ENCODE measurements around the gene NDUFA8. TPM values are rescaled to one million over a fixed set of nuclear protein-coding genes. Genes with fewer than 3 reads are reported as not detected.

NDUFA8 gene
- total RNA-seq, 1 donor from 2014 or later, result 48.5 TPM

GRCh38 chr9:122116040-122116439, 43.5 kb downstream of the NDUFA8 start:
- Mint-ChIP-seq H3K4me3 (ENCODE audit: unreplicated experiment) (no peak overlapping the region), H3K27me3 (ENCODE audit: unreplicated experiment) (peaks cover 35% of the 10 kb centered on the region), H3K4me1 (ENCODE audit: unreplicated experiment) (no peaks in the 10 kb centered on the region), H3K36me3 (ENCODE audit: unreplicated experiment) (no peaks in the 10 kb centered on the region), H3K9me3 (ENCODE audit: unreplicated experiment) (no peaks in the 10 kb centered on the region), H3K27ac (ENCODE audit: unreplicated experiment) (no peak overlapping the region)
- TF ChIP-seq CTCF (IDR thresholded peaks at IDR 0.05), result no peak
- no peak for DNase-seq (ENCODE audit: extremely low spot score, unreplicated experiment)

- Mint-ChIP-seq H3K9me3 (ENCODE audit: unreplicated experiment) (no peaks in the 10 kb centered on the region), H3K4me3 (ENCODE audit: unreplicated experiment) (no peak overlapping the region), H3K27ac (ENCODE audit: unreplicated experiment) (no peak overlapping the region), H3K27me3 (ENCODE audit: unreplicated experiment) (peaks cover 35% of the 10 kb centered on the region), H3K36me3 (ENCODE audit: unreplicated experiment) (no peaks in the 10 kb centered on the region), H3K4me1 (ENCODE audit: unreplicated experiment) (no peaks in the 10 kb centered on the region)
- TF ChIP-seq CTCF (IDR thresholded peaks at IDR 0.05), result no peak
- no peak for DNase-seq (ENCODE audit: extremely low spot score, unreplicated experiment)
Measured at GRCh38 chr9:122115176-122116035, 44.2 kb downstream of the NDUFA8 start.

GRCh38 chr9:122113574-122113973, 46.0 kb downstream of the NDUFA8 start:
- Mint-ChIP-seq H3K36me3 (ENCODE audit: unreplicated experiment) (no peaks in the 10 kb centered on the region), H3K4me3 (ENCODE audit: unreplicated experiment) (no peak overlapping the region), H3K9me3 (ENCODE audit: unreplicated experiment) (no peaks in the 10 kb centered on the region), H3K4me1 (ENCODE audit: unreplicated experiment) (no peaks in the 10 kb centered on the region), H3K27me3 (ENCODE audit: unreplicated experiment) (peaks cover 35% of the 10 kb centered on the region), H3K27ac (ENCODE audit: unreplicated experiment) (no peak overlapping the region)
- TF ChIP-seq CTCF (IDR thresholded peaks at IDR 0.05), result no peak
- DNase-seq (ENCODE audit: extremely low spot score, unreplicated experiment), result no peak

DNA sequence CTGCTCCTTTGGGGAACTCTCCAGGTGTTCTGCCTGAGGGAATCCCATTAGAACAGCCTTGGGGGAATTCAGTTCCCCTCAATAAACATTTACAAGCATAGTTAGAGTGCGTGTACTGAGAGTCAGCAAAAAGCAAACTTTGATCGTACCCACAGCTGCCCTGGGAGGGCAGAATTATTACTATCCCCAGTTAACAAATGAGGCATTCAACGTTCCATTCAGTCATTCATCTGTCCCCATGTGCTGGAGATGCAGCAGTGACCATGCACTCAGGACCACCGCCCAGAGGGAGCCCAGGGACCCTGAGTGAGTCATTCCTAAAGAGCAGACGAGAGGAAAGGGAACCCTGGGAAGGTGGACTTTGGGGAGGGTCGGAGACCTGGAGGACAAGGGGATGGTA, 47.3 kb downstream of the NDUFA8 start:
- H3K36me3 Mint-ChIP-seq (ENCODE audit: unreplicated experiment), result no peaks in the 10 kb centered on the region
- no peak overlapping the region for H3K27ac Mint-ChIP-seq (ENCODE audit: unreplicated experiment)
- peaks cover 35% of the 10 kb centered on the region for H3K27me3 Mint-ChIP-seq (ENCODE audit: unreplicated experiment)
- no peak for DNase-seq (ENCODE audit: extremely low spot score, unreplicated experiment)
- H3K9me3 Mint-ChIP-seq (ENCODE audit: unreplicated experiment), result no peaks in the 10 kb centered on the region
- TF ChIP-seq CTCF (IDR thresholded peaks at IDR 0.05), result no peak
- H3K4me3 Mint-ChIP-seq (ENCODE audit: unreplicated experiment), result no peak overlapping the region
- peaks cover 5% of the 10 kb centered on the region for H3K4me1 Mint-ChIP-seq (ENCODE audit: unreplicated experiment)

DNA sequence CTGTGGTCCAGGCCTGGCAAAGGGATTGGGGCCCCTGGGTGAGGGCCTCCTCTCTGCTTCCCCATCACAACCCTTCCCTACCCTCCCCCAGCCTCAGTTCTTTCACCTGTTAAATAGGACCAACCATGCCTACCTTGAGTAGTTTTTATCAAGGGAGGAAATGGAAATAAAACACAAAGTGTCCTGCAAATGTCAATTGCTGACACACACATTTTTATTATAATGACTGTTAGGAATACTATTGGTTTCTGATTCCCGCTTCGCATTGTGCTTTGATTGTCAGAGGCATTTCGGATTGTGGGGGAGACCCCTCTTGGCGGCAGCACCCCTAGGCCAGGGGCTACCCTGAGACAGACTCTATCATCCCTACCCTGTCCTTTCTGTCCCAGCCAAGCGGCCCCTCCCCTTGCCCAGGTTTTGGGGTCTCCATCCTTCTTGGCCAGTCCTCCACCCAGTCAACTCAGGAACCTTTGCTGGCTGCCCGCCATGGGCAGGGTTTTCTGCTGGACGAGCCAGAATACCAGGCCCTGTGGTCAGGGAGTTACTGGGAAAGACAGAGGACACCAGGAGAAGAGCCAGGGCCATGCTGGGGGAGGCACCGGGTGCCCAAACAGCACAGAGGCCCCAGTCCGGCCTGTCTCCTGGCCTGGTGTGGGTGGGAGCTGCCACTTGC, 48.0 kb downstream of the NDUFA8 start:
- Mint-ChIP-seq H3K27ac (ENCODE audit: unreplicated experiment) (no peak overlapping the region), H3K9me3 (ENCODE audit: unreplicated experiment) (no peaks in the 10 kb centered on the region), H3K27me3 (ENCODE audit: unreplicated experiment) (peaks cover 35% of the 10 kb centered on the region), H3K4me3 (ENCODE audit: unreplicated experiment) (no peak overlapping the region), H3K36me3 (ENCODE audit: unreplicated experiment) (no peaks in the 10 kb centered on the region), H3K4me1 (ENCODE audit: unreplicated experiment) (peaks cover 11% of the 10 kb centered on the region)
- no peak for TF ChIP-seq CTCF (IDR thresholded peaks at IDR 0.05)
- no peak for DNase-seq (ENCODE audit: extremely low spot score, unreplicated experiment)

Measured in osteocyte (in vitro differentiated cells).